Skeletal muscle tissue (tissue), 4 donors: ENCODE data around the gene ESRP2. TPM values are rescaled to one million over a fixed set of nuclear protein-coding genes. Genes with fewer than 3 reads are reported as not detected.
A peak's percentile ranks its signal among the peaks of the same experiment; 100 is the strongest.

Experiments
- H3K27ac ChIP-seq: one replicate; pipeline ENCODE4 v1.7.0; 2013; ENCODE audit warnings: mild to moderate bottlenecking, low read depth, low read length, inconsistent platforms
- H3K27me3 ChIP-seq, 3 donors: one replicate each; pipeline ENCODE4 v1.7.0; 2013; ENCODE audit warnings: low read length in 3 of 3; ENCODE audit not compliant: control insufficient read depth in 3 of 3, insufficient read depth in 3 of 3
- H3K36me3 ChIP-seq, 3 donors: one replicate each; pipeline ENCODE4 v1.7.0; 2013; ENCODE audit warnings: low read length in 3 of 3; ENCODE audit not compliant: control insufficient read depth in 3 of 3, insufficient read depth in 3 of 3
- H3K4me1 ChIP-seq, 3 donors: one replicate each; pipeline ENCODE4 v1.7.0; 2013; ENCODE audit warnings: low read length in 3 of 3, mild to moderate bottlenecking in 3 of 3; ENCODE audit not compliant: control insufficient read depth in 3 of 3, insufficient read depth in 3 of 3
- H3K4me3 ChIP-seq, 3 donors: one replicate each; pipeline ENCODE4 v1.7.0; 2013; ENCODE audit warnings: low read length in 3 of 3
- H3K9ac ChIP-seq, 3 donors: one replicate each; pipeline ENCODE4 v1.7.0; 2013; ENCODE audit warnings: low read length in 3 of 3, mild to moderate bottlenecking in 3 of 3, moderate library complexity in 2 of 3, low read depth in 1 of 3
- H3K9me3 ChIP-seq, 3 donors: one replicate each; pipeline ENCODE4 v1.7.0; 2013; ENCODE audit warnings: low read length in 3 of 3; ENCODE audit not compliant: control insufficient read depth in 3 of 3
- total RNA-seq: library from RNA; depleted of rRNA; stranded (reverse); fragments of >200 nt; gene quantifications from one replicate; pipeline ENCODE4 v1.2.3, GENCODE V29; 2014
- donor health status: Osteomylitis.

The ESRP2 gene
- total RNA-seq, 1 donor from 2014 or later, result not detected

DNA sequence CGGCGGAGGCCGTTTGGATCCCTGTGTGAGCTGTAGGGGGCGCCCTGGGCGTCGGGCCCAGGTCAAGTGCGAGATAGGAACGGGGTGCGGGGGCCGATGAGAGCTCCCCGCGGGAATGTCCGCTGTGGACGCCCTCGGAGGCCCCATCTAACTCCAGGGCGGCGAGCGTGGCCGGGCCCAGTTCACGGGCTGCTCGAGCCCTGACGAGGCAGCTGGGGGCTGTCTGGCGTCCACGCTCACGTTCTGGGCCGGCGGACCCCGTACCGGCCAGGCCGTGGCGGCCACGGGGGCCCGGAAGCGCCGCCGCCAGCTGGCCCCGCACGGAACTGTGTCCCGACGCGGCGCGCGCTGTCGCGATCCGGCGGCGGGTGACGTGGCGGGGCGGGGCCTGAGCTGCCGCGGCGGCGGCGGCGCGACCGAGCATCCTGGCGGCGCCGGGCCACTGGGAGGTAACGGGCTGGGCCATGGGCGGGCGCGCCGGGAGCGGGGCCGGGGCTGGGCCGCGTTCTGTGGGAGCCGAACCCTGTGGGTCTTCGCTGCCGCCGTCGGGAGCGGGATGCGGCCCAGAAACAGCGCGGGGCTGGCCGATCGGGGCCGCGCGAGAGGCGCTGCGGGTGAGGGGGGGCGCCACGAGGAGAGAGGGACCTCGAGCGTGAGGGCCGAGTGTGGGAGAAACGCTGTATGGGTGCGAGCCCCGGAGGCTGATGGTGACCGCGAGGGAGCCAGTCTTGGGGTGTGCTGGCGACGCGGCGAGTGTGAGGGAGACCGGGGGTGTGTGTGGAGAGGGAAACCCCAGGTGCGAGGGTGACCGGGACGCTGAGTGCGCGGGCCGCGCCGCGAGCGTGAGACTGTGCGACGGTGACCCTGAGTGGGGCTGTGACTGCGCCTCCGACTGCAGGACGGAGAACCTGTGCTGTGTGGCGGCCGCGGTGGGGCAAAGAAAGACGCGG lies 28.5 kb upstream of the ESRP2 start, which contains the start of gene SLC7A6:
Gene SLC7A6 (plus strand): TSS at position 399 of the 950 bp plus-strand sequence. CDS start 10,201 bp downstream, outside the sequence.
- Histone ChIP-seq H3K9ac (peak within 1 kb of the TSS; percentile 94 to 99 (median 97)), H3K36me3 (peaks cover 17 to 19% (median 18%) of the 10 kb centered on the region in 3 donors), H3K4me3 (peak within 1 kb of the TSS; percentile 90 to 98 (median 95)), H3K4me1 (peaks cover 45 to 69% (median 49%) of the 10 kb centered on the region in 3 donors), H3K9me3 (no peaks in the 10 kb centered on the region), H3K27ac (peak within 1 kb of the TSS; percentile 98), H3K27me3 (no peaks in the 10 kb centered on the region)

GRCh38 chr16:68263559-68264127 lies 27.7 kb upstream of the ESRP2 start:
- Histone ChIP-seq H3K4me1 (peaks cover 51 to 73% (median 56%) of the 10 kb centered on the region in 3 donors), H3K9ac (peak overlapping the region; percentile 70 to 97 (median 92))

DNA sequence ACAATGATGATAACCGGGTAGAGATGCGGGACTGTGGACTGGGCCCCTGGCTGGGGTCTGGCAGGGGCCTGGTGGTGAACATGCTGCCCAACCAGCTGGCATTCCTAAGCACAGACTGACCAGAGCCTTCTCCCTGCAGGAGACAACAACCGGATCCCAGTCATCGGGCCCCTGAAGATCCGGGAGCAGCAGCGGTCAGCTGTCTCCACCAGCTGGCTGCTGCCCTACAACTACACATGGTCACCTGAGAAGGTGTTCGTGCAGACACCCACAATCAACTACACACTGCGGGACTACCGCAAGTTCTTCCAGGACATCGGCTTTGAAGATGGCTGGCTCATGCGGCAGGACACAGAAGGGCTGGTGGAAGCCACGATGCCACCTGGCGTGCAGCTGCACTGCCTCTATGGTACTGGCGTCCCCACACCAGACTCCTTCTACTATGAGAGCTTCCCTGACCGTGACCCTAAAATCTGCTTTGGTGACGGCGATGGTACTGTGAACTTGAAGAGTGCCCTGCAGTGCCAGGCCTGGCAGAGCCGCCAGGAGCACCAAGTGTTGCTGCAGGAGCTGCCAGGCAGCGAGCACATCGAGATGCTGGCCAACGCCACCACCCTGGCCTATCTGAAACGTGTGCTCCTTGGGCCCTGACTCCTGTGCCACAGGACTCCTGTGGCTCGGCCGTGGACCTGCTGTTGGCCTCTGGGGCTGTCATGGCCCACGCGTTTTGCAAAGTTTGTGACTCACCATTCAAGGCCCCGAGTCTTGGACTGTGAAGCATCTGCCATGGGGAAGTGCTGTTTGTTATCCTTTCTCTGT lies 23.3 kb upstream of the ESRP2 start:
- no peaks in the 10 kb centered on the region for H3K9me3 ChIP-seq
- peaks cover 46 to 86% (median 63%) of the 10 kb centered on the region in 3 donors for H3K4me1 ChIP-seq
- H3K27me3 ChIP-seq, result no peaks in the 10 kb centered on the region
- peak overlapping the region; percentile 90 for H3K27ac ChIP-seq
- H3K9ac ChIP-seq, result peak overlapping the region; percentile 25 to 81 (median 27)
- no peak overlapping the region for H3K4me3 ChIP-seq
- H3K36me3 ChIP-seq, result peaks cover 42 to 48% (median 44%) of the 10 kb centered on the region in 3 donors

More at GRCh38 chr16:68263559-68264127, 27.7 kb upstream of the ESRP2 start:
- no peaks in the 10 kb centered on the region for H3K27me3 ChIP-seq
- peaks cover 23% of the 10 kb centered on the region in 3 donors for H3K36me3 ChIP-seq
- H3K27ac ChIP-seq, result peak overlapping the region; percentile 98
- H3K4me3 ChIP-seq, result peak overlapping the region; percentile 48 to 98 (median 95)
- no peaks in the 10 kb centered on the region for H3K9me3 ChIP-seq

GRCh38 chr16:68257906-68258800 lies 22.2 kb upstream of the ESRP2 start:
- H3K27me3 ChIP-seq, result no peaks in the 10 kb centered on the region
- peaks cover 50 to 54% (median 50%) of the 10 kb centered on the region in 3 donors for H3K36me3 ChIP-seq
- H3K27ac ChIP-seq, result peak overlapping the region; percentile 90
- H3K4me1 ChIP-seq, result peaks cover 43 to 86% (median 68%) of the 10 kb centered on the region in 3 donors
- peak overlapping the region in 1 of 3 donors; percentile 22 for H3K4me3 ChIP-seq
- H3K9ac ChIP-seq, result peak overlapping the region; percentile 27 to 81 (median 74)
- H3K9me3 ChIP-seq, result no peaks in the 10 kb centered on the region

- Histone ChIP-seq H3K9ac (peak overlapping the region; percentile 27 to 81 (median 74)), H3K27me3 (no peaks in the 10 kb centered on the region), H3K9me3 (no peaks in the 10 kb centered on the region), H3K36me3 (peaks cover 54 to 55% (median 55%) of the 10 kb centered on the region in 3 donors), H3K4me3 (peak overlapping the region in 1 of 3 donors; percentile 13), H3K4me1 (peaks cover 50 to 92% (median 74%) of the 10 kb centered on the region in 3 donors), H3K27ac (peak overlapping the region; percentile 90)
Measured at GRCh38 chr16:68257251-68257905, 21.5 kb upstream of the ESRP2 start.

DNA sequence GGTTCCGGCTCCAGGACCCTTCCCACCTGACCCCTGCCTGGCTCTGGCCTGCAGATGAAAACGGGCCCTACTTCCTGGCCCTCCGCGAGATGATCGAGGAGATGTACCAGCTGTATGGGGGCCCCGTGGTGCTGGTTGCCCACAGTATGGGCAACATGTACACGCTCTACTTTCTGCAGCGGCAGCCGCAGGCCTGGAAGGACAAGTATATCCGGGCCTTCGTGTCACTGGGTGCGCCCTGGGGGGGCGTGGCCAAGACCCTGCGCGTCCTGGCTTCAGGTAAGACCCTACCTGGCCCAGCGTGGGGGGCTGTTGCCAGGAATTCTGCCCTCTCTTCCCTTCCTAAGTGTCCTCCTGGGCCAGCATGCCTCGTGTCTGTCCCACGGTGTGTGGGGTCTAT lies 19.8 kb upstream of the ESRP2 start:
- H3K27ac ChIP-seq, result peak overlapping the region; percentile 90
- no peak overlapping the region for H3K4me3 ChIP-seq
- no peaks in the 10 kb centered on the region for H3K27me3 ChIP-seq
- H3K9ac ChIP-seq, result peak overlapping the region in 1 of 3 donors; percentile 10
- H3K36me3 ChIP-seq, result peaks cover 53 to 56% (median 53%) of the 10 kb centered on the region in 3 donors
- H3K4me1 ChIP-seq, result peaks cover 48 to 90% (median 78%) of the 10 kb centered on the region in 3 donors
- no peaks in the 10 kb centered on the region for H3K9me3 ChIP-seq

DNA sequence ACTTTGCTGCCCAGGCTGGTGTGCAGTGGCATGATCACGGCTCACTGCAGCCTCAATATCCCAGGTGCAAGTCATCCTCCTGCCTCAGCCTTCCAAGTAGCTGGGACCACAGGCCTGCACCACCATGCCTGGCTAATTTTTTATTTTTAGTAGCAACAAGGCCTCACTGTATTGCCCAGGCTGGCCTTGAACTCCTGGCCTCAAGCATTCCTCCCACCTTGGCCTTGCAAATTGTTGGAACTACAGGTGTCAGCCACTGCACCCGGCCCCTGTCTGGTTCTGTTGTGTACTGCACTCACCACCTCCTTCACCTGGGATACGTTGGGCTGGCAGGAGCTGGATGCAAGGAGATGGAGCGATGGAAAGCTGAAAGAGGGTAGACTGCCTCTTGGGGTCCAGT lies 17.8 kb upstream of the ESRP2 start:
- Histone ChIP-seq H3K4me1 (peaks cover 42 to 86% (median 71%) of the 10 kb centered on the region in 3 donors), H3K27ac (peak overlapping the region; percentile 100), H3K9me3 (no peaks in the 10 kb centered on the region), H3K27me3 (no peaks in the 10 kb centered on the region), H3K4me3 (no peak overlapping the region), H3K36me3 (peaks cover 35 to 48% (median 47%) of the 10 kb centered on the region in 3 donors), H3K9ac (peak overlapping the region in 1 of 3 donors; percentile 62)

- peak overlapping the region; percentile 100 for H3K27ac ChIP-seq
- peaks cover 35 to 46% (median 44%) of the 10 kb centered on the region in 3 donors for H3K36me3 ChIP-seq
- H3K4me1 ChIP-seq, result peaks cover 42 to 86% (median 71%) of the 10 kb centered on the region in 3 donors
- H3K9ac ChIP-seq, result peak overlapping the region; percentile 63 to 87 (median 86)
- peak overlapping the region in 2 of 3 donors; percentile 5 to 41 for H3K4me3 ChIP-seq
- no peaks in the 10 kb centered on the region for H3K9me3 ChIP-seq
- H3K27me3 ChIP-seq, result no peaks in the 10 kb centered on the region
Measured at GRCh38 chr16:68252383-68252782, 16.5 kb upstream of the ESRP2 start.
